22Rv1 (cell line): Measurements from ENCODE around the gene ZC3H12A.

Experiments used
- CTCF ChIP-seq: fragments of 450-650 bp; IDR thresholded peaks from 2 replicates; pipeline ENCODE4 v1.5.1; 2017; ENCODE audit warnings: mild to moderate bottlenecking
- ZFX ChIP-seq: fragments of 450-650 bp; IDR thresholded peaks from 2 replicates; pipeline ENCODE4 v1.6.1; 2017; ENCODE audit warnings: antibody characterized with exemption, borderline replicate concordance

- TF ChIP-seq CTCF, result no peak
- TF ChIP-seq ZFX, result no peak
These were observed 20.7 kb upstream of the ZC3H12A start for GRCh38 chr1:37453647-37454046.
